Measurements from ENCODE around the gene MFSD11. TPM values are rescaled to one million over a fixed set of nuclear protein-coding genes. Genes with fewer than 3 reads are reported as not detected.

Gene MFSD11
- total and polyA plus RNA-seq, 9 donors = 9.6 to 26.2 (median 19.6) TPM

DNA sequence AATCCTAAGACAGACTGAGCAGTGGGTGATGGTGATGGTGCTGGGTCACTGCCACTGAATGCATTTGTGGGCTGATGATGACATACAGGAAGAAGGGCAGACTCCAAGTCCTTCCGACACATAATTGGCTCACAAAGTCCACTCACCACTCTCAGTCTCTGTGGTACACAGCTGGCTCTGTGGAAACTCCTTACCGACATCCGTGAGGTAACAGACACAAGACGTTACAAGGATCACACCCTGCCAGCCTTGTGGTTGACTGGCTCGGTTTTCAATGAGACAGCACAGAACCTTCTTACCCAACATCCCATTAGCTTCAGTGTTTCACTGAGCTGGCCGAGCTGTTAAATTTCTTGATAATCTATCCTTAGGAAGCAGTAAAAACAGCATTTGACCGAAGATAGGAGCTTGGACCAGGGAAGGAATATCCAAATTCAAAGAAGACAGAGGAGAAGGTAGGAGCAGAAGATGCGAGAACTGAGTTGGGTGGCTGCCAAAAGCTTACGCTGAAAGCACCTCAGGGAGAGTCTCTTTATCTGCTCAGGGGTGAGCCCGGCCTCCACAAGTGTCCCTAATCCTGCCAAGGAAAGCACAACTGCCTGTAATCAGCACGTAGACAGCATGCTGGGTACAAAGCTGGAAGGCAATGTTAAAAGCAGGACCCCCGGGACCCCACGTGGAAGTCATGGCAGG, 21.6 kb upstream of the MFSD11 start:
- Histone ChIP-seq H3K9me3 (no peaks in the 10 kb centered on the region), H3K27ac (no peak overlapping the region), H3K4me3 (no peak overlapping the region), H3K36me3 (no peaks in the 10 kb centered on the region), H3K27me3 (no peaks in the 10 kb centered on the region), H3K4me1 (ENCODE audit: insufficient read depth) (peaks cover 2% of the 10 kb centered on the region)
- 54 to 65% (median 63%) methylated on average over 13 of the region's 13 CpGs for WGBS, 3 donors
- intact Hi-C loops (cut with DNase I) = loop anchor here in 2 of 4 donors (5.0 to 10.0 kb wide), 2 partner anchors 91 to 194 kb away; no protein-coding TSS in a partner anchor
- TF ChIP-seq CTCF (IDR thresholded peaks at IDR 0.05) = no peak
- TF ChIP-seq POLR2A (IDR thresholded peaks at IDR 0.05) = no peak
- no peak for TF ChIP-seq EP300 (IDR thresholded peaks at IDR 0.05)
- peak in 1 of 5 donors; percentile 36 for DNase-seq

- H3K27ac ChIP-seq = no peak overlapping the region
- TF ChIP-seq CTCF (IDR thresholded peaks at IDR 0.05) (no peak), EP300 (IDR thresholded peaks at IDR 0.05) (no peak), POLR2A (IDR thresholded peaks at IDR 0.05) (no peak)
- intact Hi-C loops (cut with DNase I) = loop anchor here in 2 of 4 donors (5.0 to 10.0 kb wide), 2 partner anchors 92 to 195 kb away; no protein-coding TSS in a partner anchor
Observed at GRCh38 chr17:76716839-76717215, 21.1 kb upstream of the MFSD11 start.

GRCh38 chr17:76718516-76718915, 19.4 kb upstream of the MFSD11 start:
- Histone ChIP-seq H3K9me3 (no peaks in the 10 kb centered on the region), H3K4me1 (ENCODE audit: insufficient read depth) (no peaks in the 10 kb centered on the region), H3K27ac (no peak overlapping the region), H3K36me3 (no peaks in the 10 kb centered on the region), H3K4me3 (no peak overlapping the region), H3K27me3 (no peaks in the 10 kb centered on the region)
- intact Hi-C loops (cut with DNase I) = loop anchor here in 2 of 4 donors (5.0 to 10.0 kb wide), 2 partner anchors 94 to 196 kb away; no protein-coding TSS in a partner anchor
- 83 to 88% (median 86%) methylated on average over 16 of the region's 16 CpGs for WGBS, 3 donors
- no peak for DNase-seq
- TF ChIP-seq POLR2A (IDR thresholded peaks at IDR 0.05) (no peak), CTCF (IDR thresholded peaks at IDR 0.05) (no peak), EP300 (IDR thresholded peaks at IDR 0.05) (no peak)

More at GRCh38 chr17:76716839-76717215, 21.1 kb upstream of the MFSD11 start:
- 46 to 66% (median 62%) methylated on average over 6 of the region's 6 CpGs for WGBS, 3 donors
- Histone ChIP-seq H3K4me3 (no peak overlapping the region), H3K27me3 (no peaks in the 10 kb centered on the region), H3K4me1 (ENCODE audit: insufficient read depth) (no peaks in the 10 kb centered on the region), H3K9me3 (no peaks in the 10 kb centered on the region), H3K36me3 (no peaks in the 10 kb centered on the region)
- peak in 1 of 5 donors; percentile 2 for DNase-seq

DNA sequence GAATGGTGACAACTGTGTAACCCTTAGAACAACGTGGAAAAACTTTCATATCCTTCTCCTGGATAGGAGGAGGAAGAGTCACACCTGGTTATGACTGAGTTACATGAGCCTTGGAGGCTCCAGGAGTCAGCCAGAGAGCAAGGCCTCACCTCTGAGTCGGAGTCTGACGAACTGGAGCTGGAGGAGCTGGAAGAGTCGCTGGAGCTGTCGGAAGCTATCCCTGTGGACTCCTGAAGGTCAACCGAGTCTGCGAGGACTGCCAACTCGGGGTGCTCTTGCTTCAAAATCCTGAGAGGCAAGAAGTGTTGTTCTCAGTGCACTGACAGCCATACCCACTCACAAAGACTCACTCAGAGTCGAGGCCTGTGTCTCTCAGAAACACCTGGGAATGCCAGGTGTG, 17.7 kb upstream of the MFSD11 start:
- TF ChIP-seq CTCF (IDR thresholded peaks at IDR 0.05) (no peak), EP300 (IDR thresholded peaks at IDR 0.05) (no peak), POLR2A (IDR thresholded peaks at IDR 0.05) (no peak)
- Histone ChIP-seq H3K4me1 (ENCODE audit: insufficient read depth) (peaks cover 3% of the 10 kb centered on the region), H3K27me3 (no peaks in the 10 kb centered on the region), H3K9me3 (no peaks in the 10 kb centered on the region), H3K36me3 (no peaks in the 10 kb centered on the region), H3K27ac (no peak overlapping the region), H3K4me3 (no peak overlapping the region)
- 78 to 87% (median 84%) methylated on average over 9 of the region's 9 CpGs for WGBS, 3 donors
- intact Hi-C loops (cut with DNase I) = loop anchor here in 2 of 4 donors (5.0 to 10.0 kb wide), 2 partner anchors 33 to 45 kb away; no protein-coding TSS in a partner anchor
- no peak for DNase-seq
